ENCODE data around the gene CLDN19. TPM values are rescaled to one million over a fixed set of nuclear protein-coding genes. Genes with fewer than 3 reads are reported as not detected.
"Not testable (repeated sequence)": the region's sequence is repeated elsewhere in the genome, so short reads cannot be mapped to it uniquely, and the experiment has no call there.

CLDN19 gene
- total and polyA plus RNA-seq, 2 donors from 2014 or later = 23.2 to 42.5 TPM

DNA sequence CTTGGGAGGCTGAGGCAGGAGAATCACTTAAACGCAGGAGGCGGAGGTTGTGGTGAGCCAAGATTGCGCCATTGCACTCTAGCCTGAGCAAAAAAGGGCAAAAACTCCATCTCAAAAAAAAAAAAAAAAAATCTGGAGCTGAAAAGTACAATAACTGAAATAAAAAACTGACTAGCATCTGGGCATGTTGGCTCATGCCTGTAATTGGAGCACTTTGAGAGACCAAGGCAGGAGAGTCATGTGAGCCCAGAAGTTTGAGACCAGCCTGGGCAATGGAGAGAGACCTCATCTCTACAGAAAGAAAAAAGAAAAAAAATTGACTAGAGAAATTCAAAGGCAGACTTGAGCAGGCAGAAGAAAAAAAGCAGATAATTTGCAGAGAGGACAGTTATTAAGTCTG is 18.1 kb downstream of the CLDN19 start:
- no peak for DNase-seq
- no peak for FAIRE-seq

DNA sequence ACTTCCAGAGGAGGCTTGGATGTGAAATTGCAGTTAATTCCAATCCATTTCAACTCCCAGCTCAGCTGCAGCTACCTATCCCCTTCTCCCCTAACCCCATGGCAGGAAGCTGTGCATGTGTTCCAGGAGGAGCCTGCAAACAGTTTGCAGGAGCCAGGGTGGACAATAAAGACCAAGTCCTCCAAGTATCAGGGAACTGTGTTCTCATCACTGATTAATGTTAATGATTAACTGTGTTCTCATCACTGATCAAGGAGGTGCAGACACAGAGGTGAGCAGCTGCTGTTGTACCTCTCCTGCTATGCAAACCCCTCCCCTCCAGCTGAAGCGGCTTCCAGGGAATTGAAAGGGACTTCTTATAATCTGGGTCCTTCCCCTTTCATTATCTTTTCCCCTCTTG is 19.2 kb downstream of the CLDN19 start:
- intact Hi-C loops (cut with DNase I) = no loop called here
- FAIRE-seq (no peak), DNase-seq (peak in 2 of 5 donors; percentile 61 to 68)
- Histone ChIP-seq H3K9ac (ENCODE audit: low read length in 3 of 3) (no peak overlapping the region), H3K9me3 (ENCODE audit: control insufficient read depth in 2 of 3, insufficient read depth in 1 of 3, low read length in 3 of 3) (no peaks in the 10 kb centered on the region), H3K27me3 (ENCODE audit: control insufficient read depth, insufficient read depth, low read length) (no peaks in the 10 kb centered on the region), H3K4me3 (ENCODE audit: low read length in 3 of 3) (no peak overlapping the region), H3K27ac (ENCODE audit: low read depth in 2 of 2, low read length in 2 of 2) (no peak overlapping the region), H3K36me3 (ENCODE audit: control insufficient read depth in 2 of 3, insufficient read depth in 3 of 3, low read length in 3 of 3) (no peaks in the 10 kb centered on the region), H3K4me1 (ENCODE audit: control insufficient read depth in 2 of 3, insufficient read depth in 2 of 3, low read depth in 1 of 3, low read length in 3 of 3) (no peaks in the 10 kb centered on the region)
- no peak for TF ChIP-seq CTCF (IDR thresholded peaks at IDR 0.05; ENCODE audit: borderline replicate concordance, extremely low read depth, insufficient read depth)

More for the DNA sequence above, 18.1 kb downstream of the CLDN19 start:
- no peak for TF ChIP-seq CTCF (IDR thresholded peaks at IDR 0.05; ENCODE audit: borderline replicate concordance, extremely low read depth, insufficient read depth)
- Histone ChIP-seq H3K27ac (ENCODE audit: low read depth in 2 of 2, low read length in 2 of 2) (no peak overlapping the region), H3K4me3 (ENCODE audit: low read length in 3 of 3) (no peak overlapping the region), H3K9me3 (ENCODE audit: control insufficient read depth in 2 of 3, insufficient read depth in 1 of 3, low read length in 3 of 3) (no peaks in the 10 kb centered on the region), H3K4me1 (ENCODE audit: control insufficient read depth in 2 of 3, insufficient read depth in 2 of 3, low read depth in 1 of 3, low read length in 3 of 3) (no peaks in the 10 kb centered on the region), H3K36me3 (ENCODE audit: control insufficient read depth in 2 of 3, insufficient read depth in 3 of 3, low read length in 3 of 3) (no peaks in the 10 kb centered on the region), H3K27me3 (ENCODE audit: control insufficient read depth, insufficient read depth, low read length) (no peaks in the 10 kb centered on the region), H3K9ac (ENCODE audit: low read length in 3 of 3) (no peak overlapping the region)
- intact Hi-C loops (cut with DNase I) = no loop called here

DNA sequence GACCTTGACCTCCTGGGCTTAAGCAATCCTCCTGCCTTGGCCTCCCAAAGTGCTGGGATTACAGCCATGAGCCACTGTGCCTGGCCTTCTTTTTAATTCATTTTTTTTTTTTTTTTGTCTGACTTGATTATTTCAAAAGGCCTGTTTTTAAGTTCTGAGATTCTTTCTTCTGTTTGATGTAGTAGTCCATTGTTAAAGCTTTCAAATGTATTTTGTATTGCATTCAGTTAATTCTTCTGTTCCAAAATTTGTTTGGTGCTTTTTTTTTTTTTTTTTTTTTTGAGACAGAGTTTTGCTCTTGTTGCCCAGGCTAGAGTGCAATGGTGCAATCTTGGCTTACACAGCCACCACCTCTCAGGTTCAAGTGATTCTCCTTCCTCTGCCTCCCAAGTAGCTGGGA is 25.6 kb downstream of the CLDN19 start:
- not testable (repeated sequence) for FAIRE-seq, DNase-seq

DNA sequence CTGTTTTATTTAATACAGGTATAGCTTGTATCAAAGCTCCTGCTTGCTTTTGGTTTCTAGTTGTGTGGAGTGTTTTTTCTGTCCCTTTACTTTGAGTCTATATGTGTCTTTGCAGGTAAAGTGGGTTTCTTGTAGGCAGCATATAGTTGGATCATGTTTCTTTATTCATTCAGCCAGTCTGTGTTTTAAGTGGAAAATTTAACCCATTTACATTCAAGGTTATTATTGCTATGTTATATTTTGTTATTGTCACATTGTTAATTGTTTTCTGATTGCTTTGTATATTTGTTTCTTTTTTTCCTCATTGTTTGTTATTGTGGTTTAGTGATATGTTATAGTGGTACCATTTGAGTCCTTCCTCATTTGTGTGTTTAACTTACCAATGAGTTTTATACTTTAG is 26.7 kb downstream of the CLDN19 start:
- Histone ChIP-seq H3K27ac (ENCODE audit: low read depth in 2 of 2, low read length in 2 of 2) (no peak overlapping the region), H3K9ac (ENCODE audit: low read length in 3 of 3) (no peak overlapping the region), H3K4me3 (ENCODE audit: low read length in 3 of 3) (no peak overlapping the region), H3K27me3 (ENCODE audit: control insufficient read depth, insufficient read depth, low read length) (no peaks in the 10 kb centered on the region), H3K36me3 (ENCODE audit: control insufficient read depth in 2 of 3, insufficient read depth in 3 of 3, low read length in 3 of 3) (peaks cover 0 to 2% (median 2%) of the 10 kb centered on the region in 3 donors), H3K4me1 (ENCODE audit: control insufficient read depth in 2 of 3, insufficient read depth in 2 of 3, low read depth in 1 of 3, low read length in 3 of 3) (no peaks in the 10 kb centered on the region), H3K9me3 (ENCODE audit: control insufficient read depth in 2 of 3, insufficient read depth in 1 of 3, low read length in 3 of 3) (peaks cover 0 to 2% (median 0%) of the 10 kb centered on the region in 3 donors)
- no peak for TF ChIP-seq CTCF (IDR thresholded peaks at IDR 0.05; ENCODE audit: borderline replicate concordance, extremely low read depth, insufficient read depth)
- FAIRE-seq (no peak), DNase-seq (no peak)
- intact Hi-C loops (cut with DNase I) = no loop called here

More for the DNA sequence above, 25.6 kb downstream of the CLDN19 start:
- H3K27me3 ChIP-seq (ENCODE audit: control insufficient read depth, insufficient read depth, low read length); H3K36me3 ChIP-seq (ENCODE audit: control insufficient read depth in 2 of 3, insufficient read depth in 3 of 3, low read length in 3 of 3); H3K9ac ChIP-seq (ENCODE audit: low read length in 3 of 3); H3K4me3 ChIP-seq (ENCODE audit: low read length in 3 of 3); H3K9me3 ChIP-seq (ENCODE audit: control insufficient read depth in 2 of 3, insufficient read depth in 1 of 3, low read length in 3 of 3); intact Hi-C loops (cut with DNase I); H3K27ac ChIP-seq (ENCODE audit: low read depth in 2 of 2, low read length in 2 of 2); H3K4me1 ChIP-seq (ENCODE audit: control insufficient read depth in 2 of 3, insufficient read depth in 2 of 3, low read depth in 1 of 3, low read length in 3 of 3): not testable (repeated sequence)

- intact Hi-C loops (cut with DNase I); H3K4me1 ChIP-seq (ENCODE audit: control insufficient read depth in 2 of 3, insufficient read depth in 2 of 3, low read depth in 1 of 3, low read length in 3 of 3); FAIRE-seq: not testable (repeated sequence)
Observed at GRCh38 chr1:42712808-42713207, 27.2 kb downstream of the CLDN19 start.

More at GRCh38 chr1:42712808-42713207, 27.2 kb downstream of the CLDN19 start:
- DNase-seq; H3K27ac ChIP-seq (ENCODE audit: low read depth in 2 of 2, low read length in 2 of 2); H3K36me3 ChIP-seq (ENCODE audit: control insufficient read depth in 2 of 3, insufficient read depth in 3 of 3, low read length in 3 of 3); H3K9ac ChIP-seq (ENCODE audit: low read length in 3 of 3); H3K9me3 ChIP-seq (ENCODE audit: control insufficient read depth in 2 of 3, insufficient read depth in 1 of 3, low read length in 3 of 3); H3K4me3 ChIP-seq (ENCODE audit: low read length in 3 of 3); H3K27me3 ChIP-seq (ENCODE audit: control insufficient read depth, insufficient read depth, low read length): not testable (repeated sequence)
